OCI-LY7 (cell line): ENCODE results near the gene CYP27C1. TPM values are rescaled to one million over a fixed set of nuclear protein-coding genes. Genes with fewer than 3 reads are reported as not detected.

ENCODE experiments used
- BruUV-seq: library from RNA; stranded (reverse); fragments of 400-500 nt; replicated peaks from 2 replicates; lab custom pipeline; 2021; lab: Mats Ljungman, UMichigan
- CTCF ChIA-PET: fragments of 300-600 bp; sonication (Branson Sonifier 250); formaldehyde crosslinking; loops from one replicate; lab custom pipeline; 2022; ENCODE audit warnings: antibody characterized with exemption; ENCODE audit not compliant: unreplicated experiment; lab: Charles Lee
- POLR2A ChIA-PET: fragments of 300-600 bp; sonication (Branson Sonifier 250); formaldehyde crosslinking; loops from one replicate; lab custom pipeline; 2022; ENCODE audit warnings: antibody characterized with exemption; lab: Charles Lee
- DNase-seq: peaks from one replicate; pipeline ENCODE4 v3.0.0-alpha.2; 2015; ENCODE audit warnings: low spot score
- H2AFZ ChIP-seq: fragments of 200-600 bp; sonication (generic), shearing (Covaris generic); 2 replicates; pipeline ENCODE4 v1.6.1; 2014; ENCODE audit warnings: mild to moderate bottlenecking, antibody characterized with exemption, low read length, moderate library complexity
- H3K27ac ChIP-seq: fragments of 200-600 bp; sonication (generic); 2 replicates; pipeline ENCODE4 v1.5.1; 2014; ENCODE audit warnings: mixed run types, low read depth, mild to moderate bottlenecking, moderate library complexity, low read length, inconsistent platforms; ENCODE audit not compliant: poor library complexity, severe bottlenecking
- H3K36me3 ChIP-seq: fragments of 200-600 bp; sonication (generic); 2 replicates; pipeline ENCODE4 v1.6.1; 2014; ENCODE audit warnings: mild to moderate bottlenecking, antibody characterized with exemption, low read length, moderate library complexity, mixed read lengths; ENCODE audit not compliant: insufficient read depth
- H3K4me1 ChIP-seq: fragments of 200-600 bp; sonication (generic); 2 replicates; pipeline ENCODE4 v1.5.1; 2014; ENCODE audit warnings: mild to moderate bottlenecking, low read length; ENCODE audit not compliant: insufficient read depth, poor library complexity, severe bottlenecking
- H3K4me2 ChIP-seq: fragments of 200-600 bp; sonication (generic); 2 replicates; pipeline ENCODE4 v1.6.1; 2014; ENCODE audit warnings: mild to moderate bottlenecking, low read length
- H3K4me3 ChIP-seq: fragments of 200-600 bp; sonication (generic); 2 replicates; pipeline ENCODE4 v1.5.1; 2014; ENCODE audit warnings: mild to moderate bottlenecking, low read depth, low read length; ENCODE audit not compliant: poor library complexity, severe bottlenecking
- H3K79me2 ChIP-seq: fragments of 200-600 bp; sonication (generic); 2 replicates; pipeline ENCODE4 v1.6.1; 2016; ENCODE audit warnings: low read depth, mild to moderate bottlenecking, low read length, moderate library complexity, mixed read lengths; ENCODE audit not compliant: insufficient read depth
- H3K9me2 ChIP-seq: fragments of 200-600 bp; sonication (generic); 2 replicates; pipeline ENCODE4 v1.6.1; 2016; ENCODE audit warnings: mild to moderate bottlenecking, low read length, mixed read lengths; ENCODE audit not compliant: insufficient read depth
- H3K9me3 ChIP-seq: fragments of 200-600 bp; sonication (generic); 2 replicates; pipeline ENCODE4 v1.6.1; 2014; ENCODE audit warnings: mild to moderate bottlenecking, mixed run types, low read length, mixed read lengths
- H4K20me1 ChIP-seq: fragments of 200-600 bp; sonication (generic); 2 replicates; pipeline ENCODE4 v1.6.1; 2014; ENCODE audit warnings: mild to moderate bottlenecking, antibody characterized with exemption, low read length, moderate library complexity, mixed read lengths; ENCODE audit not compliant: insufficient read depth
- CTCF ChIP-seq: fragments of 200-600 bp; sonication (generic); conservative IDR thresholded peaks from 2 replicates; pipeline ENCODE4 v1.5.1; 2014; ENCODE audit warnings: mild to moderate bottlenecking, antibody characterized with exemption, low read length, moderate library complexity, mixed read lengths
- EZH2phosphoT487 ChIP-seq: fragments of 200-600 bp; sonication (generic); IDR thresholded peaks from 2 replicates; pipeline ENCODE4 v1.6.1; 2018; ENCODE audit warnings: low read depth, borderline replicate concordance, mild to moderate bottlenecking, mixed run types, antibody characterized with exemption, low read length, moderate library complexity, mixed read lengths
- intact Hi-C: fragments of 100-400 bp; cut with micrococcal nuclease; formaldehyde crosslinking; loops from one replicate; pipeline ENCODE4 v1.10.0; 2022; ENCODE audit not compliant: unreplicated experiment
- total RNA-seq, 2 experiments: library from RNA; depleted of rRNA in 1 of 2; stranded (reverse); fragments of >200 nt in 1 of 2; shearing (Covaris generic) in 1 of 2; gene quantifications; 2 replicates each; pipeline ENCODE4 v1.2.3, GENCODE V29; 2014 to 2022

The CYP27C1 gene
- total RNA-seq, 2 experiments from 2014 or later = not detected

GRCh38 chr2:127220768-127221527 lies 849 bp upstream of the CYP27C1 start:
- H3K9me3 ChIP-seq = no peaks in the 10 kb centered on the region
- no peaks in the 10 kb centered on the region for H3K36me3 ChIP-seq
- no peaks in the 10 kb centered on the region for H3K4me1 ChIP-seq
- no peak overlapping the region for H3K4me2 ChIP-seq
- no peak overlapping the region for H3K4me3 ChIP-seq
- POLR2A ChIA-PET = interaction anchor here (1.2 kb wide), 1 partner anchor 70 kb away, joined by 3 read pairs; no protein-coding TSS in a partner anchor
- TF ChIP-seq CTCF (no peak), EZH2phosphoT487 (no peak)
- no peaks in the 10 kb centered on the region for H4K20me1 ChIP-seq
- no peak for DNase-seq
- no peak overlapping the region for H3K27ac ChIP-seq
- CTCF ChIA-PET = no interaction called here
- H3K79me2 ChIP-seq = no peaks in the 10 kb centered on the region
- BruUV-seq = no TSS peak
- H2AFZ ChIP-seq = no peak overlapping the region
- intact Hi-C loops = no loop called here
- no peaks in the 10 kb centered on the region for H3K9me2 ChIP-seq

GRCh38 chr2:127219171-127220070 lies 678 bp downstream of the CYP27C1 start:
- CTCF ChIA-PET = no interaction called here

More at GRCh38 chr2:127219171-127220070, 678 bp downstream of the CYP27C1 start:
- Histone ChIP-seq H2AFZ (no peak overlapping the region), H3K36me3 (no peaks in the 10 kb centered on the region), H3K79me2 (no peaks in the 10 kb centered on the region), H3K4me3 (no peak overlapping the region), H3K4me2 (no peak overlapping the region), H3K9me3 (no peaks in the 10 kb centered on the region), H3K4me1 (no peaks in the 10 kb centered on the region), H3K27ac (no peak overlapping the region), H3K9me2 (no peaks in the 10 kb centered on the region), H4K20me1 (no peaks in the 10 kb centered on the region)
- no peak for TF ChIP-seq CTCF
- no peak for TF ChIP-seq EZH2phosphoT487
- DNase-seq = no peak
- no TSS peak for BruUV-seq
- POLR2A ChIA-PET = interaction anchor here (0.6 kb wide), 1 partner anchor 749 kb away, joined by 3 read pairs; no protein-coding TSS in a partner anchor
- intact Hi-C loops = no loop called here
